Measurements from ENCODE around the gene RELN. TPM values are rescaled to one million over a fixed set of nuclear protein-coding genes. Genes with fewer than 3 reads are reported as not detected.

The RELN gene
- total RNA-seq, 1 experiment from 2014 or later: 4.3 TPM

GRCh38 chr7:103867874-103868273 lies 121.6 kb downstream of the RELN start:
- peaks cover 9% of the 10 kb centered on the region for H3K9me3 Mint-ChIP-seq (ENCODE audit: unreplicated experiment)
- no peak for DNase-seq
- H3K4me1 Mint-ChIP-seq (ENCODE audit: low read depth, unreplicated experiment): peaks cover 7% of the 10 kb centered on the region
- H3K4me3 Mint-ChIP-seq (ENCODE audit: unreplicated experiment): no peak overlapping the region
- Histone ChIP-seq H3K36me3 (ENCODE audit: control insufficient read depth, insufficient read depth, low read length) (no peaks in the 10 kb centered on the region), H3K9me3 (no peaks in the 10 kb centered on the region), H3K27me3 (replicated peaks; ENCODE audit: control insufficient read depth, insufficient read depth, low read length) (no peaks in the 10 kb centered on the region), H3K4me1 (no peaks in the 10 kb centered on the region), H3K4me3 (ENCODE audit: low read depth, low read length) (no peak overlapping the region)
- POLR2A ChIA-PET: no interaction called here
- H3K27me3 Mint-ChIP-seq (ENCODE audit: insufficient read depth, unreplicated experiment): no peaks in the 10 kb centered on the region
- intact Hi-C loops (cut with micrococcal nuclease; ENCODE audit: unreplicated experiment): no loop called here
- no peak overlapping the region for H3K27ac Mint-ChIP-seq (ENCODE audit: unreplicated experiment)
- H3K36me3 Mint-ChIP-seq (ENCODE audit: insufficient read depth, unreplicated experiment): no peaks in the 10 kb centered on the region
- no TSS peak for BruUV-seq (replicated peaks)
- CTCF ChIA-PET: no interaction called here
- no peak for TF ChIP-seq CTCF (IDR thresholded peaks at IDR 0.05; ENCODE audit: insufficient read depth in 1 of 2, low read depth in 1 of 2, low read length in 1 of 2, severe bottlenecking in 1 of 2, unreplicated experiment in 1 of 2)

- H3K9me3 ChIP-seq: no peaks in the 10 kb centered on the region
- no peak overlapping the region for H3K4me3 ChIP-seq (ENCODE audit: low read depth, low read length)
- CTCF ChIA-PET: no interaction called here
- no peak overlapping the region for H3K27ac Mint-ChIP-seq (ENCODE audit: unreplicated experiment)
- H3K36me3 Mint-ChIP-seq (ENCODE audit: insufficient read depth, unreplicated experiment): no peaks in the 10 kb centered on the region
- peaks cover 18% of the 10 kb centered on the region for H3K9me3 Mint-ChIP-seq (ENCODE audit: unreplicated experiment)
- H3K4me1 ChIP-seq: no peaks in the 10 kb centered on the region
- intact Hi-C loops (cut with micrococcal nuclease; ENCODE audit: unreplicated experiment): no loop called here
- POLR2A ChIA-PET: no interaction called here
- H3K4me3 Mint-ChIP-seq (ENCODE audit: unreplicated experiment): no peak overlapping the region
- DNase-seq: no peak
- no TSS peak for BruUV-seq (replicated peaks)
- no peaks in the 10 kb centered on the region for H3K36me3 ChIP-seq (ENCODE audit: control insufficient read depth, insufficient read depth, low read length)
- TF ChIP-seq CTCF (IDR thresholded peaks at IDR 0.05; ENCODE audit: insufficient read depth in 1 of 2, low read depth in 1 of 2, low read length in 1 of 2, severe bottlenecking in 1 of 2, unreplicated experiment in 1 of 2): no peak
- no peaks in the 10 kb centered on the region for H3K27me3 Mint-ChIP-seq (ENCODE audit: insufficient read depth, unreplicated experiment)
- peaks cover 7% of the 10 kb centered on the region for H3K4me1 Mint-ChIP-seq (ENCODE audit: low read depth, unreplicated experiment)
- no peaks in the 10 kb centered on the region for H3K27me3 ChIP-seq (replicated peaks; ENCODE audit: control insufficient read depth, insufficient read depth, low read length)
Observed at GRCh38 chr7:103866919-103867318, 122.5 kb downstream of the RELN start.

- H3K36me3 ChIP-seq (ENCODE audit: control insufficient read depth, insufficient read depth, low read length): no peaks in the 10 kb centered on the region
- intact Hi-C loops (cut with micrococcal nuclease; ENCODE audit: unreplicated experiment): no loop called here
- POLR2A ChIA-PET: no interaction called here
- BruUV-seq (replicated peaks): no TSS peak
- CTCF ChIA-PET: no interaction called here
- no peak overlapping the region for H3K27ac Mint-ChIP-seq (ENCODE audit: unreplicated experiment)
- no peak for DNase-seq
- H3K27me3 ChIP-seq (replicated peaks; ENCODE audit: control insufficient read depth, insufficient read depth, low read length): no peaks in the 10 kb centered on the region
- H3K27me3 Mint-ChIP-seq (ENCODE audit: insufficient read depth, unreplicated experiment): no peaks in the 10 kb centered on the region
- TF ChIP-seq CTCF (IDR thresholded peaks at IDR 0.05; ENCODE audit: insufficient read depth in 1 of 2, low read depth in 1 of 2, low read length in 1 of 2, severe bottlenecking in 1 of 2, unreplicated experiment in 1 of 2): no peak
- H3K36me3 Mint-ChIP-seq (ENCODE audit: insufficient read depth, unreplicated experiment): no peaks in the 10 kb centered on the region
- H3K4me3 Mint-ChIP-seq (ENCODE audit: unreplicated experiment): no peak overlapping the region
- no peak overlapping the region for H3K4me3 ChIP-seq (ENCODE audit: low read depth, low read length)
- H3K4me1 Mint-ChIP-seq (ENCODE audit: low read depth, unreplicated experiment): peaks cover 7% of the 10 kb centered on the region
- H3K4me1 ChIP-seq: no peaks in the 10 kb centered on the region
- H3K9me3 ChIP-seq: no peaks in the 10 kb centered on the region
- peaks cover 17% of the 10 kb centered on the region for H3K9me3 Mint-ChIP-seq (ENCODE audit: unreplicated experiment)
Observed at GRCh38 chr7:103865442-103865841, 124.0 kb downstream of the RELN start.
